MCF 10A (cell line): Measurements from ENCODE around the gene RNF220. TPM values are rescaled to one million over a fixed set of nuclear protein-coding genes. Genes with fewer than 3 reads are reported as not detected.

Source experiments
- BruUV-seq: library from RNA; stranded (reverse); fragments of 400-500 nt; replicated peaks from 2 replicates; lab custom pipeline; 2021; lab: Mats Ljungman, UMichigan
- CTCF ChIA-PET: fragments of 300-600 bp; sonication (Branson Sonifier 250); formaldehyde crosslinking; extraction: SDS; loops from one replicate; lab custom pipeline; 2021; ENCODE audit warnings: antibody characterized with exemption, inconsistent platforms; lab: Yijun Ruan, JAX
- POLR2A ChIA-PET: fragments of 300-600, 350-650 bp; sonication (Branson Sonifier 250); formaldehyde crosslinking; extraction: SDS; loops from one replicate; lab custom pipeline; 2020; ENCODE audit warnings: antibody characterized with exemption, inconsistent platforms; lab: Yijun Ruan, JAX
- DNase-seq: peaks from one replicate; pipeline ENCODE4 v3.0.0-alpha.2; 2018; ENCODE audit not compliant: unreplicated experiment
- H3K27ac Mint-ChIP-seq: one replicate; pipeline ENCODE4 v1.8.0; 2022; ENCODE audit warnings: mild to moderate bottlenecking, low read depth, mixed read lengths; ENCODE audit not compliant: unreplicated experiment
- H3K27me3 Mint-ChIP-seq: one replicate; pipeline ENCODE4 v1.8.0; 2022; ENCODE audit warnings: mixed read lengths; ENCODE audit not compliant: insufficient read depth, unreplicated experiment
- H3K36me3 Mint-ChIP-seq: one replicate; pipeline ENCODE4 v1.8.0; 2022; ENCODE audit warnings: mild to moderate bottlenecking, moderate library complexity, mixed read lengths; ENCODE audit not compliant: insufficient read depth, unreplicated experiment
- H3K4me1 Mint-ChIP-seq: one replicate; pipeline ENCODE4 v1.8.0; 2022; ENCODE audit warnings: mixed read lengths; ENCODE audit not compliant: insufficient read depth, unreplicated experiment
- H3K4me3 Mint-ChIP-seq: one replicate; pipeline ENCODE4 v1.8.0; 2022; ENCODE audit warnings: mild to moderate bottlenecking, moderate library complexity, mixed read lengths; ENCODE audit not compliant: unreplicated experiment
- H3K9me3 Mint-ChIP-seq: one replicate; pipeline ENCODE4 v1.8.0; 2022; ENCODE audit warnings: mixed read lengths; ENCODE audit not compliant: unreplicated experiment
- CTCF ChIP-seq: fragments of 200-600 bp; IDR thresholded peaks from one replicate; pipeline ENCODE4 v1.8.0; 2022; ENCODE audit warnings: antibody characterized with exemption, mild to moderate bottlenecking; ENCODE audit not compliant: unreplicated experiment
- intact Hi-C: fragments of 100-400 bp; cut with micrococcal nuclease; formaldehyde crosslinking; loops from 2 replicates; pipeline ENCODE4 v1.14.1; 2022
- total RNA-seq: library from RNA; stranded (reverse); gene quantifications from 2 replicates; pipeline ENCODE4 v1.2.3, GENCODE V29; 2022

RNF220 gene
- total RNA-seq, 1 experiment from 2014 or later = 67.1 TPM

- no peaks in the 10 kb centered on the region for H3K27me3 Mint-ChIP-seq
- DNase-seq = no peak
- no peak overlapping the region for H3K4me3 Mint-ChIP-seq
- H3K9me3 Mint-ChIP-seq = no peaks in the 10 kb centered on the region
- peaks cover 15% of the 10 kb centered on the region for H3K36me3 Mint-ChIP-seq
- no TSS peak for BruUV-seq
- TF ChIP-seq CTCF = no peak
- CTCF ChIA-PET = interaction anchor here (0.5 to 4.4 kb wide), 50 partner anchors 10 to 1238 kb away, joined by 3 to 70 read pairs (median 4); partner anchors contain the start of genes ARMH1 and TMEM53
- POLR2A ChIA-PET = interaction anchor here (0.8 to 3.0 kb wide), 10 partner anchors 12 to 434 kb away, joined by 3 to 15 read pairs (median 4); partner anchors contain the start of gene RPS8
- intact Hi-C loops = loop anchor here (1.0 kb wide), 2 partner anchors 44 to 275 kb away; no protein-coding TSS in a partner anchor
- H3K4me1 Mint-ChIP-seq = no peaks in the 10 kb centered on the region
- H3K27ac Mint-ChIP-seq = no peak overlapping the region
These were observed 248.3 kb downstream of the RNF220 start for GRCh38 chr1:44653107-44653964.

GRCh38 chr1:44654621-44655187 lies 249.6 kb downstream of the RNF220 start:
- ChIA-PET CTCF (interaction anchor here (0.6 to 1.9 kb wide), 8 partner anchors 14 to 1255 kb away, joined by 3 to 8 read pairs (median 4); partner anchors contain the start of genes ARMH1 and TMEM53), POLR2A (no interaction called here)
- no peak overlapping the region for H3K4me3 Mint-ChIP-seq
- no peaks in the 10 kb centered on the region for H3K4me1 Mint-ChIP-seq
- H3K27me3 Mint-ChIP-seq = no peaks in the 10 kb centered on the region
- H3K9me3 Mint-ChIP-seq = no peaks in the 10 kb centered on the region
- H3K27ac Mint-ChIP-seq = no peak overlapping the region
- no peak for TF ChIP-seq CTCF
- DNase-seq = no peak
- intact Hi-C loops = loop anchor here (1.0 to 5.0 kb wide), 2 partner anchors 23 to 53 kb away; no protein-coding TSS in a partner anchor
- BruUV-seq = no TSS peak
- peaks cover 5% of the 10 kb centered on the region for H3K36me3 Mint-ChIP-seq

GRCh38 chr1:44655609-44656008 lies 250.6 kb downstream of the RNF220 start:
- intact Hi-C loops = loop anchor here (1.0 to 5.0 kb wide), 2 partner anchors 22 to 52 kb away; no protein-coding TSS in a partner anchor
- H3K9me3 Mint-ChIP-seq = no peaks in the 10 kb centered on the region
- no peak overlapping the region for H3K27ac Mint-ChIP-seq

More at GRCh38 chr1:44655609-44656008, 250.6 kb downstream of the RNF220 start:
- BruUV-seq = no TSS peak
- peak; percentile 73 for TF ChIP-seq CTCF
- ChIA-PET POLR2A (no interaction called here), CTCF (interaction anchor here (0.5 to 1.9 kb wide), 10 partner anchors 9 to 1256 kb away, joined by 3 to 8 read pairs (median 4); partner anchors contain the start of genes ARMH1 and TMEM53)
- H3K4me1 Mint-ChIP-seq = no peaks in the 10 kb centered on the region
- H3K4me3 Mint-ChIP-seq = no peak overlapping the region
- no peak for DNase-seq
- H3K36me3 Mint-ChIP-seq = peaks cover 5% of the 10 kb centered on the region
- H3K27me3 Mint-ChIP-seq = no peaks in the 10 kb centered on the region
